Activated naive CD8-positive, alpha-beta T cell treated with anti-CD3 and anti-CD28 coated beads for 36 hours (primary cell): ENCODE results near the gene ZNF487. TPM values are rescaled to one million over a fixed set of nuclear protein-coding genes. Genes with fewer than 3 reads are reported as not detected.
A peak's percentile ranks its signal among the peaks of the same experiment; 100 is the strongest.

Source experiments
- DNase-seq: peaks from one replicate; pipeline ENCODE4 v3.0.0; 2021
- H3K27ac Mint-ChIP-seq: one replicate; pipeline ENCODE4 v1.8.0; 2022; ENCODE audit warnings: mild to moderate bottlenecking, moderate library complexity, mixed read lengths
- H3K27me3 Mint-ChIP-seq: one replicate; pipeline ENCODE4 v1.8.0; 2022; ENCODE audit warnings: mild to moderate bottlenecking, mixed read lengths
- H3K36me3 Mint-ChIP-seq: one replicate; pipeline ENCODE4 v1.8.0; 2021; ENCODE audit warnings: mild to moderate bottlenecking, mixed read lengths
- H3K4me1 Mint-ChIP-seq: one replicate; pipeline ENCODE4 v1.8.0; 2021; ENCODE audit warnings: mixed read lengths
- H3K4me3 Mint-ChIP-seq: one replicate; pipeline ENCODE4 v1.8.0; 2022; ENCODE audit warnings: mild to moderate bottlenecking, moderate library complexity, mixed read lengths
- H3K9me3 Mint-ChIP-seq: one replicate; pipeline ENCODE4 v1.8.0; 2022; ENCODE audit warnings: mixed read lengths
- total RNA-seq, 2 experiments: library from RNA; stranded (reverse); gene quantifications; one replicate each; pipeline ENCODE4 v1.2.3, GENCODE V29; 2021

Gene ZNF487
- total RNA-seq, 2 experiments from 2014 or later, result 2.4 to 2.9 TPM

DNA sequence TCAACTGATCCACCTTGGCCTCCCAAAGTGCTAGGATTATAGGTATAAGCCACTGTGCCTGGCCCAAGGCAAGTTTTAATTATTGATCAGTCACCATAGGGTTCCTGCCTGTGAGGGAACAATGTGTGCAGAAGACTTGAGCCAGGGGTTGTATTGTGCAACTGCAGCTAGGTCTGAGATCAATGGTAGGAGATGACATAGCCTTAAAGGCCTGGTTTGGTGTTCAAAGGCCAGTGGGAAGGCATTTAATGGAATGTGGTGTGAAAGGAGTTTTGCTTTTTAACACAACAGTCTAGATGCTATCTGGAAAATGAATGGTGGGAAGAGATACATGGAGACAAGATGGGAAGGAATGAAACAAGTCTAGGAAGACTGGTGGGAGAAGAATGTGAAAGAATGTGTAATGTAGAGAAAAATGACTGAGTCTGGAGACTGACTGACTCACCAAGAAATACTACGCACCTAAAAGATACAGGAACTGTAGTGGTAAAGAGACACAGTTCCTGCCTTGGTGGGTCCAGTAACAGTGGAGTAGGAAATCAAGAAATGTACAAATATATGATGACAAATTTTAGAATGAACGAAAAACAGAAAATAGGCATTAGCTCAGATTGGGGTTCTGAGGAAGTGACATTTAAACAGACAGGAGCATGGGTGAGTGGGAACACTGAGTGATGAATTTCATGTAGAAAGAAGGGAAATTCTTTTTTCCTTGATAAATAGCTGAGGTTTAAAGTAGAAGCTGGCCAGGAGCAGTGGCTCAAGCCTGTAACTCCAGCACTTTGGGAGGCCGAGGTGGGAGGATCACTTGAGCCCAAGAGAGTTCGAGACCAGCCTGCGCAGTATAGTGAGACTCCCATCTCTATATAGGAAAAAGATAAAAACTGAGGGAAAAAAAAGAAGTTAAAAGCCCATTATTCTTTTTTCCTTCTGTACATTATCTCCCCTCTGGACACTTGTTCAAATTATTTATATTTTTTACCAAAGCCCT lies 37.3 kb upstream of the ZNF487 start:
- peaks cover 90% of the 10 kb centered on the region for H3K36me3 Mint-ChIP-seq
- H3K4me3 Mint-ChIP-seq, result peak overlapping the region; percentile 93
- no peaks in the 10 kb centered on the region for H3K9me3 Mint-ChIP-seq
- DNase-seq, result no peak
- no peaks in the 10 kb centered on the region for H3K27me3 Mint-ChIP-seq
- H3K27ac Mint-ChIP-seq, result peak overlapping the region; percentile 92
- peaks cover 75% of the 10 kb centered on the region for H3K4me1 Mint-ChIP-seq

DNA sequence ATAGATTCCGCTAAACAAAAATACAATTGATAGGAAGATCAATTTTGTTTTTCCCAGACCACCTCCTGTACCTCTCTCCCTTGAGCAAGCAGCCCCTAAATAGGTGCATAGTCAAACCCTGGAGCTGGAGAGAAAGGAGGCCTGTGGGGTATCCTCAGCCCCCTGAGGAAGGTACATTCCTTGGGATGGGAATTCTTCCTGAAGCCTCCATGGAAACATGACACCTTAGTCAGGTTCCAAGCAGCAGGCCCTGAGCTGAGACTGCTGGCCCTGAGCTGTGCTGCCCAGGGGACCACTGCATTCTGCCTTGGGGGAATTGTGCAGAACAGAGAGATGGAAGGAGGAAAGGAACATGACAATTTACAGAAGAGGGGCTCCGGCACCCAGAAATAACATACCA lies 35.3 kb upstream of the ZNF487 start:
- Mint-ChIP-seq H3K36me3 (peaks cover 91% of the 10 kb centered on the region), H3K9me3 (no peaks in the 10 kb centered on the region), H3K4me1 (peaks cover 65% of the 10 kb centered on the region), H3K4me3 (peak overlapping the region; percentile 87), H3K27ac (peak overlapping the region; percentile 59), H3K27me3 (no peaks in the 10 kb centered on the region)
- no peak for DNase-seq

DNA sequence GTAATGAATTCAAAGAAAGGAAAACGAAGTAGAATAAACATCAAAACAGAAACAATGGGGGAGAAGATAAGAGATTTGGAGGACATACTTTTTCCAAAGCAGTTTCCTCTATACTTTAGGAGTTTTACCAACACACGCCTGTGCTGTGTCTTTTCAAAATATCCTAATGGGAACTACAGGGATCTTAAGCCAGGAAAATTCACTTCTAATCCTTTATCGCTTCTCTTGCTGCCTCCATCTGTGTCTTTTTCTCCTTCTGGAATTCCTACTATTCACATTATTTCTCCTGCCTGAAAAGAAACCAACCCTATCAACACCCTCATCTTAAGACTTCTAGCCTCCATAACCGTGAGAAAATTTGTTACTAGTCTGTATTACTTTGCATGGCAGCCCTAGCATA lies 34.7 kb upstream of the ZNF487 start:
- H3K4me3 Mint-ChIP-seq, result peak overlapping the region; percentile 87
- peaks cover 90% of the 10 kb centered on the region for H3K36me3 Mint-ChIP-seq
- DNase-seq, result no peak
- peak overlapping the region; percentile 59 for H3K27ac Mint-ChIP-seq
- no peaks in the 10 kb centered on the region for H3K27me3 Mint-ChIP-seq
- peaks cover 65% of the 10 kb centered on the region for H3K4me1 Mint-ChIP-seq
- no peaks in the 10 kb centered on the region for H3K9me3 Mint-ChIP-seq

DNA sequence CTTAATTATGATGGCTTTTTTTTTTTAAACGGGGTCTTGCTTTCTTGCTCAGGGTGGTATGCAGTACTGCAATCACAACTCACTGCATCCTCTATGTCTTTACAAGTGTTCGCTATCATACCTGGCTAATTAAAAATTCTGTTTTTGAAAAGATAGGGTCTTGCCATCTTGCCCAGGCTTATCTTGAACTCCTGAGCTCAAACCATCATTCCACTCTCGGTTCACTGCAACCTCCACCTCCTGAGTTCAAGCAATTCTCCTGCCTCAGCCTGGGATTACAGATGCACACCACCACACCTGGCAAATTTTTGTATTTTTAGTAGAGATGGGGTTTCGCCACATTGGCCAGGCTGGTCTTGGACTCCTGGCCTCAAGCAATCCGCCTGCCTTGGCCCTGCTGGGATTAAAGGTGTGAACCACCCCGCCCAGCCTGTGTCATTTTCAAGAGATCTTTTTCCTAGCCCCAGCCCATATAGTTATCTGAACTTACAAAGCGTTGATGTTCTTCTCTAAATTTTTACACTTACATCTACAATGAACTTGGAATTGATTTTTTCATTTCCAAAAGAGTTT lies 33.9 kb upstream of the ZNF487 start:
- Mint-ChIP-seq H3K9me3 (no peaks in the 10 kb centered on the region), H3K4me1 (peaks cover 62% of the 10 kb centered on the region), H3K27ac (peak overlapping the region; percentile 59), H3K27me3 (peaks cover 3% of the 10 kb centered on the region), H3K4me3 (peak overlapping the region; percentile 87), H3K36me3 (peaks cover 88% of the 10 kb centered on the region)
- no peak for DNase-seq

DNA sequence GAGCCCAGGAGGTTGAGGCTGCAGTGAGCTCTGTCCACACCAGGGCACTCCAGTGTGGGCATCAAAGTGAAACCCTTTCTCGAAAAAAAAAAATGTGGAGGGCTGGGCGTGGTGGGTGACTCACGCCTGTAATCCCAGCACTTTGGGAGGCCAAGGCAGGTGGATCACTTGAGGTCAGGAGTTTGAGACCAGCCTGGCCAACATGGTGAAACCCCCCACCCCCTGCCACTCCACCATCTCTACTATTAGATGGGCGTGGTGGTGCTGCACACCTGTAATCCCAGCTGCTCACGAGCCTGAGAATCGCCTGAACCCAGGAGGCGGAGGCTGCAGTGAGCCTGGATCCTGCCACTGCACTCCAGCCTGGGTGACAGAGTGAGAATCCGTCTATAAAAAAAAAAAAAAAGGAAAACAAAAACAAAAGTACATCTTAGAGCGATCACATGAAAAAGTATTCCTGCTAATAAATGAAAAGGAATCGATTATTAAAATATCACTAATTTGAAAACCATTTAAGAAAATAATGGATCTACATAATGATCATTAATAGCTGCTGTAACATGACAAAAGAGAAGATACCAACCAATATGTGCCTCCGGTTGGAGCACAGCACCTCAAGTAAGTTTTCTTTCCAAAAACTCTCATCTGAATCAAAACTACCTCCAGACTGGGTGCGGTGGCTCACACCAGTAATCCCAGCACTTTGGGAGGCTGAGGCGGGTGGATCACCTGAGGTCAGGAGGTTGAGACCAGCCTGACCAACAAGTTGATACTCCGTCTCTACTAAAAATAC lies 32.8 kb upstream of the ZNF487 start:
- DNase-seq, result no peak
- Mint-ChIP-seq H3K27ac (peak overlapping the region; percentile 86), H3K4me3 (peak overlapping the region; percentile 87), H3K36me3 (peaks cover 84% of the 10 kb centered on the region), H3K27me3 (peaks cover 3% of the 10 kb centered on the region), H3K4me1 (peaks cover 57% of the 10 kb centered on the region), H3K9me3 (no peaks in the 10 kb centered on the region)

DNA sequence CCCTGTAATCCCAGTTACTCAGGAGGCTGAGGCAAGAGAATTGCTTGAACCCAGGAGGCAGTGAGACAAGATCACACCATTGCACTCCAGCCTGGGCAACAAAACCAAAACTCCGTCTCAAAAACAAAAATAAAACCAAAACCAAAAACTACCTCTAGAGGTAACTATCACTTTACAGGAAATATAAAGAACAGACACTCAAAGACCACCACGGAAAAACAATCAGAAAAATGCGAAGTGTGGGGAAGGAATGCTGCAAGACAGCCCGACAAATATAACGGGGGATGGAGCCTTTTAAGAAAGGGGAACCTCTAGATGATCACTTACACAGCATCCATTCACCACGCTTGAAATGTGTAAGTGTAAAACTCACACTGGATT lies 32.2 kb upstream of the ZNF487 start:
- peaks cover 55% of the 10 kb centered on the region for H3K4me1 Mint-ChIP-seq
- no peaks in the 10 kb centered on the region for H3K9me3 Mint-ChIP-seq
- H3K4me3 Mint-ChIP-seq, result peak overlapping the region; percentile 87
- peaks cover 3% of the 10 kb centered on the region for H3K27me3 Mint-ChIP-seq
- peaks cover 82% of the 10 kb centered on the region for H3K36me3 Mint-ChIP-seq
- DNase-seq, result no peak
- peak overlapping the region; percentile 86 for H3K27ac Mint-ChIP-seq

DNA sequence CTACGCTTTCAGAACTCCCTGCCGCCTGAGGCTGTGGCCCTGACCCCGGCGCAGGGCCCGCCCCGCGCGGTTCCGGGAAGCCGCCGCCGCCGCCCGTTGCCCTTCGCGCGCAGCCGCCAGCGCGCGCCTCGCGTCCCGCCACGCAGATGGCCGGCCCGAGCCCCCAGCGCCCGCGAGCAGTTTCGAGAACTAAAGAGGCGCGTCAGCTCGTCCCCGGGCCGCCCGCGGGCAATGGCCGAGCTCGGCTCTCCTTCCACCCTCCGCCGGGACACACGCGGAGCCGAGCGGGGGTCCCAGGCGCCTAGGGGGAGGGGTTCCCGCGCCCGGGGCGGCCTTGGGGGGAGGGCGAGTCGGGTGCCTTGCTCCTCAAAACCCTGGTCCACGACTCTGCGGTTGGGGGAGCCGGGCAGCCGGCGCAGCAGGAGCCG lies 29.7 kb upstream of the ZNF487 start:
- peaks cover 3% of the 10 kb centered on the region for H3K27me3 Mint-ChIP-seq
- peak overlapping the region; percentile 99 for H3K27ac Mint-ChIP-seq
- no peaks in the 10 kb centered on the region for H3K9me3 Mint-ChIP-seq
- peak; percentile 66 for DNase-seq
- peaks cover 61% of the 10 kb centered on the region for H3K36me3 Mint-ChIP-seq
- H3K4me1 Mint-ChIP-seq, result peaks cover 39% of the 10 kb centered on the region
- peak overlapping the region; percentile 94 for H3K4me3 Mint-ChIP-seq

DNA sequence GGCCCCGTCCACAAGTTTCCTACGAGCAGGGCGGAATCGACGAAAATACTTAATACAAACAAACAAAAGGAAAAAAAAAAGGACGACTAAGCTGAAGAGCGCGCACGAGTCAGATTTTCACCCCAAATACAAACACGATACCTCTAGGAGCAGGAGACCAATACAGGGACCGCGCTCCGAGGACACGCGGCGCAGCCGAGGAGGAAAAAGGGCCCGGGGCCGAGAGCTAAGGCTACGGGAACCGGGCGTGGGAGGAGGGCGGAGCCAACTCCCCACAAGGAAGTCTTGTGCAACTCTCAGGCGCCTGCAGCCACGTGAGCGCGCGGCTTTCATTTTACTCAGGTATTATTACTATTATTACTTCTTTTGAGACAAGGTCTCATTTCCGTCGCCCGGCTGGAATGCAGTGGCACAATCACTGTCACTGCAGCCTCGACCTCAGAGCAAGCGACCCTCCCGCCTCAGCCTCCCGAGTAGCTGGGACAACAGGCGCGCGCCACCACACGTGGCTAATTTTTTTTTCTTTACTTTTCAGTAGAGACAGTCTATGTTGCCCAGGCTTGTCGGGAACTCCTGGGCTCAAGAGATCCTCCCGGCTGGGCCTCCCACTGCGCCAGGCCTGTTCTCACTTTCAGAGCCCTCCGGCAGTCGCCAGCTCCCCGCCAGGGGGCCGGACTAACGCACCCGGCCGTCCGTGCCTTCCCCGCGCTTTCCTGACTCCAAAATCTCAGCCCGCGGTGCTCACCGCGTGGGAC lies 29.2 kb upstream of the ZNF487 start:
- Mint-ChIP-seq H3K4me1 (peaks cover 34% of the 10 kb centered on the region), H3K4me3 (peak overlapping the region; percentile 94), H3K27ac (peak overlapping the region; percentile 99), H3K27me3 (peaks cover 3% of the 10 kb centered on the region), H3K36me3 (peaks cover 55% of the 10 kb centered on the region), H3K9me3 (no peaks in the 10 kb centered on the region)
- peak; percentile 91 for DNase-seq

DNA sequence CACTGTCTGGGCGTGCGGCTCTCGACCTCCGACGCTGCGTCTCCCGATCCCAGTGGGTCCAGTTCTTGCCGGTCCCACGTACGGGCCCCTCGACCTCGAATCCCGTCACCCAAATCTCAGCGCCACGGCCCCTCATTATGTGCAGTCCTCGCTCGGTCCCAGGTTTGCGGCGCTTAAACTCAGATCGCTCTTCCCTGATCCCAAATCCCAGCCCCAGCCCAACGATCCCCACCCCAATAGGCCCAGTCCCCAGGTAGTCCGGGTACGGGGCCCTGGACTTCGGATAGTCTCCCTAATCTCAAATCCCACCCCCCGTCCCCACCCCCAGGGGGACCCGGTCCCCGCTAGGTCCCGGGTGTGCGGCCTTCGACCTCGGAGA lies 28.6 kb upstream of the ZNF487 start:
- Mint-ChIP-seq H3K27ac (peak overlapping the region; percentile 99), H3K27me3 (peaks cover 3% of the 10 kb centered on the region), H3K4me1 (peaks cover 28% of the 10 kb centered on the region), H3K36me3 (peaks cover 49% of the 10 kb centered on the region), H3K9me3 (no peaks in the 10 kb centered on the region), H3K4me3 (peak overlapping the region; percentile 94)
- DNase-seq, result no peak

DNA sequence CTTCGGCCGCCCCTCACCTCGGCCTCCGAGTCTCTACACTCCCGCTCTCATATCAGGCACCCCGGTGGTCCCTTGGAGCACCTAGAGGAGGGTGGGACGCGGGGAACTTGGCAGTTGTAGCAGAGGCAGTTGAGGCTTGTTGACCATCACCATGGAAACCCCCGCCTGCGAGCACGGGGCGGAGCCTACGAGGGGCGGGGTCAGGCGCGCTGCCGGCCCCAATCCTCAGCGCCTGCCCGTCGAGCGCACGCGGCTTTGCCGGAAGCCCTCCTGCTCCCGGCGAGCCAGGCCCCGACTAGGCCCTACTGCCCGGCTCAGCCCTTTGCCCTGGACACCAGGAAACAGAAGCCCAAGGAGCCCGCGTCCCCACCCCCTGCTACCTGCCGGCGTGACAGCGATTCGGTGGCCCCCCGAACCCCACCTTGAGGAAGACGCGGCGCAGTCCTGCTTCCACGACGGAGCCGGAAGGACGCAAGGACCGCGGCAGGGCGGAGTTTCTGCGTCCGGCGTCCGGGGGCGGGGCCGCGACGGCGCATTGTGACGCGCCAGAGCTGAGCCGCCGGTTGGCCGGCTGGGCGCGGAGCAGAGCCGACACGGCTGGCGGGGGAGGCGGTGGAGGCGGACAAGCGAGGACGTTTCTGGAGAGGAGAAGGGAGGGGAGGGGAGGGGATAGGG lies 28.1 kb upstream of the ZNF487 start, which contains the start of gene HNRNPF:
Gene HNRNPF (minus strand): TSS at position 477 of the 675 bp plus-strand sequence. CDS start 21,302 bp downstream, outside the sequence.
- Mint-ChIP-seq H3K27ac (peak within 1 kb of the TSS; percentile 99), H3K4me1 (peaks cover 23% of the 10 kb centered on the region), H3K36me3 (peaks cover 44% of the 10 kb centered on the region), H3K27me3 (peaks cover 3% of the 10 kb centered on the region), H3K4me3 (peak within 1 kb of the TSS; percentile 94), H3K9me3 (no peaks in the 10 kb centered on the region)
- peak; percentile 98 for DNase-seq

DNA sequence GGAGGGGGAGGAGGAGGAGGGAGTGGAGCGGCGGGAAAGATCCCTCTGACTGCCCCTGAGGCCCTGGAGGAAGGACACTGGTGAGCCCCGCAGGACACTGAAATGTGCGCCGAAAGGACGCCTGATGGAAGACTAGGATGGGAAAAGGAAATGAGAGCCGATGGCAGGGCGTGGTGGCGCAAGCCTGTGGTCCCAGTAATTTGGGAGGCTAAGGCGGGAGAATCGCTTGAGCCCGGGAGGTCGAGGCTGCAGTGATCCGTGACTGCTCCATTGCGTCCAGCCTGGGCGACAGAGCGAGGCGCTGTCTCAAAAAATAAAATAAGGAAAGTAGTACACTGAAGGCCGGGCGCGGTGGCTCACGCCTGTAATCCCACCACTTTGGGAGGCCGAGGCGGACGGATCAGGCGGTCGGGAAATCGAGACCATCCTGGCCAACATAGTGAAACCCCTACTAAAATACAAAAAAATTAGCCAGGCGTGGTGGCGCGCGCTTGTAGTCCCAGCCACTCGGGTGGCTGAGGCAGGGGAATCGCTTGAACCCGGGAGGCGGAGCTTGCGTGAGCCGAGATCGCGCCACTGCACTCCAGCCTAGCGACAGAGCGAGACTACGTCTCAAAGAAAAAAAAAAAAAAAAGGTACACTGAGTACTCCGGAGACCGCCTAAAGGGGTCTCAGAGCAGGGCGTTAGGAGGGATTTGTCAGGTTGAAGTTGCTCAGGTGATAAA lies 27.4 kb upstream of the ZNF487 start:
- peaks cover 17% of the 10 kb centered on the region for H3K4me1 Mint-ChIP-seq
- H3K27ac Mint-ChIP-seq, result peak overlapping the region; percentile 99
- peak; percentile 73 for DNase-seq
- H3K27me3 Mint-ChIP-seq, result peaks cover 3% of the 10 kb centered on the region
- peaks cover 37% of the 10 kb centered on the region for H3K36me3 Mint-ChIP-seq
- peak overlapping the region; percentile 94 for H3K4me3 Mint-ChIP-seq
- no peaks in the 10 kb centered on the region for H3K9me3 Mint-ChIP-seq

DNA sequence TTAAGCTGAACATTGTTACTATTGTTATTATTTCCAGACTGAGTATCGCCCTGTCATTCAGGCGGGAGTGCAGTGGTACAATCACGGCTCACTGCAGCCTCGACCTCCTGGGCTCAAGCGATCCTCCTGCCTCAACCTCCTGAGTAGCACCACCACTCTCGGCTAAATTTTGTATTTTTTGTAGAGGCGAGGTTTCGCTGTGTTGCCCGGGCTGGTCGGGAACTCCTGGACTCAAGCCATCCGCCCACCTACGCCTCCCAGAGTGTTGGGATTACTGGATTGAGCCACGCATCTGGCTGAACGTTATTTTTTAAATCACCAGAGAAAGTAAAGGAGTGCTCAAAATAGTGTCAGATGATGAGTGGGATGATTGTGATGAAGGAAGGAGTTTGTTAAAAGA lies 26.6 kb upstream of the ZNF487 start:
- no peaks in the 10 kb centered on the region for H3K9me3 Mint-ChIP-seq
- H3K4me3 Mint-ChIP-seq, result peak overlapping the region; percentile 94
- peaks cover 30% of the 10 kb centered on the region for H3K36me3 Mint-ChIP-seq
- H3K4me1 Mint-ChIP-seq, result peaks cover 13% of the 10 kb centered on the region
- DNase-seq, result no peak
- H3K27ac Mint-ChIP-seq, result peak overlapping the region; percentile 99
- H3K27me3 Mint-ChIP-seq, result peaks cover 3% of the 10 kb centered on the region

DNA sequence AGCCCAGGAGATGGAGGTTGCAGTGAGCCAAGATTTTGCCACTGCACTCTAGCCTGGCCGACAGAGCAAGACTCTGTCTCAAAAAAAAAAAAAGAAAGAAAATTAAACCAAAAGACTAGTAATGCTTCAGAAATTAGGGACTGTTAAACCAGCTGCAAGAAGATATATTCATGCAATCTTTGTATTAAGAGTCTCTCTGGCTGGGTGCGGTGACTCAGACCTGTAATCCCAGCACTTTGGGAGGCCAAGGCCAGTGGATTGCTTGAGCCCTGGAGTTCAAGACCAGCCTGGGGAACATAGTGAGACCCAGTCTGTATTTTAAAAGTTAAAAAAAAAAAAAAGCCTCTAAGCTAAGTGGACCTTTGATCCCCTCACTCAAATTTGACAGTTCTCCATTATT lies 25.4 kb upstream of the ZNF487 start:
- DNase-seq, result no peak
- H3K27me3 Mint-ChIP-seq, result peaks cover 3% of the 10 kb centered on the region
- H3K9me3 Mint-ChIP-seq, result no peaks in the 10 kb centered on the region
- H3K27ac Mint-ChIP-seq, result no peak overlapping the region
- H3K4me3 Mint-ChIP-seq, result no peak overlapping the region
- H3K36me3 Mint-ChIP-seq, result peaks cover 18% of the 10 kb centered on the region
- peaks cover 13% of the 10 kb centered on the region for H3K4me1 Mint-ChIP-seq
